ENCODE results near the gene LRRC49.
"Not testable (repeated sequence)": the region's sequence is repeated elsewhere in the genome, so short reads cannot be mapped to it uniquely, and the experiment has no call there.

Gene LRRC49

GRCh38 chr15:70856884-70857561 lies 35.6 kb upstream of the LRRC49 start:
- Histone ChIP-seq H3K9me3 (no peaks in the 10 kb centered on the region), H3K4me1 (peaks cover 5% of the 10 kb centered on the region; the same call in 1 of the 2 replicates), H3K27me3 (no peaks in the 10 kb centered on the region), H3K4me3 (ENCODE audit: low read depth, low read length) (no peak overlapping the region), H3K36me3 (no peaks in the 10 kb centered on the region)
- DNase-seq: no peak
- no peak for TF ChIP-seq CTCF (IDR thresholded peaks at IDR 0.05; ENCODE audit: low read depth, low read length)

GRCh38 chr15:70857562-70858285 lies 34.9 kb upstream of the LRRC49 start:
- Histone ChIP-seq H3K27me3 (no peaks in the 10 kb centered on the region), H3K4me3 (ENCODE audit: low read depth, low read length) (no peak overlapping the region), H3K36me3 (no peaks in the 10 kb centered on the region), H3K9me3 (no peaks in the 10 kb centered on the region), H3K4me1 (peaks cover 5% of the 10 kb centered on the region; the same call in 1 of the 2 replicates)
- DNase-seq: no peak
- TF ChIP-seq CTCF (IDR thresholded peaks at IDR 0.05; ENCODE audit: low read depth, low read length): no peak

GRCh38 chr15:70858614-70859321 lies 33.9 kb upstream of the LRRC49 start:
- H3K36me3 ChIP-seq; DNase-seq; H3K9me3 ChIP-seq; H3K4me1 ChIP-seq; H3K4me3 ChIP-seq (ENCODE audit: low read depth, low read length); H3K27me3 ChIP-seq: not testable (repeated sequence)

GRCh38 chr15:70859322-70859908 lies 33.2 kb upstream of the LRRC49 start:
- no peak for DNase-seq
- no peaks in the 10 kb centered on the region for H3K36me3 ChIP-seq
- no peaks in the 10 kb centered on the region for H3K9me3 ChIP-seq
- H3K27me3 ChIP-seq: no peaks in the 10 kb centered on the region
- peaks cover 4% of the 10 kb centered on the region; the same call in 1 of the 2 replicates for H3K4me1 ChIP-seq
- TF ChIP-seq CTCF (IDR thresholded peaks at IDR 0.05; ENCODE audit: low read depth, low read length): no peak
- no peak overlapping the region for H3K4me3 ChIP-seq (ENCODE audit: low read depth, low read length)

GRCh38 chr15:70859998-70860397 lies 32.6 kb upstream of the LRRC49 start:
- H3K4me1 ChIP-seq: no peaks in the 10 kb centered on the region
- H3K9me3 ChIP-seq: no peaks in the 10 kb centered on the region
- H3K27me3 ChIP-seq: no peaks in the 10 kb centered on the region
- no peak for TF ChIP-seq CTCF (IDR thresholded peaks at IDR 0.05; ENCODE audit: low read depth, low read length)
- H3K4me3 ChIP-seq (ENCODE audit: low read depth, low read length): no peak overlapping the region
- DNase-seq: no peak
- no peaks in the 10 kb centered on the region for H3K36me3 ChIP-seq

- no peak for TF ChIP-seq CTCF (IDR thresholded peaks at IDR 0.05; ENCODE audit: low read depth, low read length)
- H3K36me3 ChIP-seq: no peaks in the 10 kb centered on the region
Observed at GRCh38 chr15:70863450-70864218, 29.0 kb upstream of the LRRC49 start.

More at GRCh38 chr15:70863450-70864218, 29.0 kb upstream of the LRRC49 start:
- no peaks in the 10 kb centered on the region for H3K27me3 ChIP-seq
- no peak overlapping the region for H3K4me3 ChIP-seq (ENCODE audit: low read depth, low read length)
- no peak for DNase-seq
- H3K9me3 ChIP-seq: no peaks in the 10 kb centered on the region
- H3K4me1 ChIP-seq: peaks cover 10% of the 10 kb centered on the region
